SH-SY5Y (cell line): ENCODE data around the gene CATSPER4.

ENCODE experiments used
- GATA2 ChIP-seq: IDR thresholded peaks from 2 replicates; pipeline ENCODE4 v1.6.1; 2011; ENCODE audit warnings: mild to moderate bottlenecking, low read depth, low read length
- GATA3 ChIP-seq: IDR thresholded peaks from 2 replicates; pipeline ENCODE4 v1.6.1; 2011; ENCODE audit warnings: low read depth, mild to moderate bottlenecking, low read length, moderate library complexity

Gene CATSPER4

GRCh38 chr1:26197301-26197700 is 6.9 kb downstream of the CATSPER4 start:
- TF ChIP-seq GATA2 (no peak), GATA3 (no peak)

- no peak for TF ChIP-seq GATA3
- TF ChIP-seq GATA2 = no peak
Observed at GRCh38 chr1:26197813-26198212, 7.4 kb downstream of the CATSPER4 start.

GRCh38 chr1:26200413-26200812 is 10.0 kb downstream of the CATSPER4 start:
- TF ChIP-seq GATA2 = no peak
- TF ChIP-seq GATA3 = no peak

- no peak for TF ChIP-seq GATA2
- no peak for TF ChIP-seq GATA3
Observed at GRCh38 chr1:26203642-26204318, 13.4 kb downstream of the CATSPER4 start.

- TF ChIP-seq GATA3 = no peak
Observed at GRCh38 chr1:26210147-26210870, 19.9 kb downstream of the CATSPER4 start.

GRCh38 chr1:26212726-26213125 is 22.3 kb downstream of the CATSPER4 start:
- TF ChIP-seq GATA2 (no peak), GATA3 (no peak)

GRCh38 chr1:26213335-26213905 is 23.0 kb downstream of the CATSPER4 start:
- no peak for TF ChIP-seq GATA2
- no peak for TF ChIP-seq GATA3

- TF ChIP-seq GATA2 (no peak), GATA3 (no peak)
Observed at GRCh38 chr1:26215246-26215645, 24.8 kb downstream of the CATSPER4 start.

- no peak for TF ChIP-seq GATA2
- TF ChIP-seq GATA3 = no peak
Observed at GRCh38 chr1:26218906-26219494, 28.6 kb downstream of the CATSPER4 start.

GRCh38 chr1:26220199-26220912 is 30.0 kb downstream of the CATSPER4 start:
- TF ChIP-seq GATA2 = no peak
- no peak for TF ChIP-seq GATA3

GRCh38 chr1:26221094-26221493 is 30.7 kb downstream of the CATSPER4 start:
- TF ChIP-seq GATA2 (no peak), GATA3 (no peak)

GRCh38 chr1:26224606-26225005 is 34.2 kb downstream of the CATSPER4 start:
- no peak for TF ChIP-seq GATA3
- TF ChIP-seq GATA2 = no peak

GRCh38 chr1:26225033-26225831 is 34.8 kb downstream of the CATSPER4 start:
- no peak for TF ChIP-seq GATA3
- no peak for TF ChIP-seq GATA2

GRCh38 chr1:26233903-26234643 is 43.7 kb downstream of the CATSPER4 start, which contains the start of gene CEP85:
Gene CEP85, plus strand, starts transcription at chr1:26234200. Its CDS starts 5,584 bp downstream, at chr1:26239784.
- TF ChIP-seq GATA3 (no peak), GATA2 (no peak)
